ENCODE data around the gene IGFBP4. TPM values are rescaled to one million over a fixed set of nuclear protein-coding genes. Genes with fewer than 3 reads are reported as not detected.

Gene IGFBP4
- total RNA-seq, 2 experiments from 2014 or later: 10.7 to 11.6 TPM

DNA sequence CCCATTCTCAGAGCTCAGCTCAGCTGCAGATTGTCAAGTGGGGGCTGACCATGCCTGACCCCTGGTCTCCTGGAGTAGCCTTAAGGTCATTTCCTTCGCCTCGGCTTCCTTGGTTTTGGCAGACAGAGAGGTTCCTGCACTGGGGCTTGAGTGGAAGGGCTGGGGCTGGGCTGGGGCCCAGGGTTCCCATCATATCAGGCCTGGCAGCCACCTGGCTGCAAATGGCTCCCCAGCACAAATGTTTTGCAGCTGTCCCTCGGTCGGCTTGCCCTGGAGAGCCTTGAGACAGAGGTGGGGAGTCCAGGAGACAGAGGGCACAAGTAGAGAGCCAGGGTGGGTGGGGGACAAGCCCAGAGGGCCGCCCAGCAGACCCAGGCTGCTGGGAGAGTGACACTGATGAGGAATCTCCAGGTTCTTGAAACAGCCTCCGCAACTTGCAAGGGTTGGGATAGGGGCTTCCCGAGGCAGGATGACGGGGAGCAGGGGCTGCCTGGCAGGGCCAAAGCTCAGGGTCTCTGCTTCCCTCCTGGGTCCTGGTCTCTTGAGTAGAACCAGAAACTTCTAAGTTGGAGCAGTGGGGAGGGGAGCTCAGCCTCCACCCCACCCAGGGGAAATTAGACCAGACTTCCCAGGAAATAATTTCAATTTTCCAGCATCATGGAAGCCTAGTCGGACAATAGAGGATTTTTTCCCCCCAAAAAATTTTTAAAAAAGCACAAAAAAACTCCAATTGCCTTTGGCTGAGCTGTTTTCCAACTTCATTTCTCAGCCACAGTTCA lies 19.3 kb downstream of the IGFBP4 start:
- Mint-ChIP-seq H3K27ac (no peak overlapping the region), H3K4me3 (no peak overlapping the region), H3K27me3 (peaks cover 1% of the 10 kb centered on the region), H3K36me3 (ENCODE audit: low read depth) (no peaks in the 10 kb centered on the region), H3K4me1 (ENCODE audit: low read depth) (peaks cover 2% of the 10 kb centered on the region), H3K9me3 (no peaks in the 10 kb centered on the region)
- TF ChIP-seq, protein P1, sequence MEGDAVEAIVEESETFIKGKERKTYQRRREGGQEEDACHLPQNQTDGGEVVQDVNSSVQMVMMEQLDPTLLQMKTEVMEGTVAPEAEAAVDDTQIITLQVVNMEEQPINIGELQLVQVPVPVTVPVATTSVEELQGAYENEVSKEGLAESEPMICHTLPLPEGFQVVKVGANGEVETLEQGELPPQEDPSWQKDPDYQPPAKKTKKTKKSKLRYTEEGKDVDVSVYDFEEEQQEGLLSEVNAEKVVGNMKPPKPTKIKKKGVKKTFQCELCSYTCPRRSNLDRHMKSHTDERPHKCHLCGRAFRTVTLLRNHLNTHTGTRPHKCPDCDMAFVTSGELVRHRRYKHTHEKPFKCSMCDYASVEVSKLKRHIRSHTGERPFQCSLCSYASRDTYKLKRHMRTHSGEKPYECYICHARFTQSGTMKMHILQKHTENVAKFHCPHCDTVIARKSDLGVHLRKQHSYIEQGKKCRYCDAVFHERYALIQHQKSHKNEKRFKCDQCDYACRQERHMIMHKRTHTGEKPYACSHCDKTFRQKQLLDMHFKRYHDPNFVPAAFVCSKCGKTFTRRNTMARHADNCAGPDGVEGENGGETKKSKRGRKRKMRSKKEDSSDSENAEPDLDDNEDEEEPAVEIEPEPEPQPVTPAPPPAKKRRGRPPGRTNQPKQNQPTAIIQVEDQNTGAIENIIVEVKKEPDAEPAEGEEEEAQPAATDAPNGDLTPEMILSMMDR (IDR thresholded peaks at IDR 0.05): no peak
- no peak for DNase-seq
- ChIA-PET POLR2A (interaction anchor here (1.1 to 1.7 kb wide), 2 partner anchors 16 to 28 kb away, joined by 4 to 6 read pairs; no protein-coding TSS in a partner anchor), CTCF (interaction anchor here (1.1 kb wide), 1 partner anchor 71 kb away, joined by 3 read pairs; no protein-coding TSS in a partner anchor)
- no peak for ATAC-seq
- intact Hi-C loops (cut with micrococcal nuclease): no loop called here

DNA sequence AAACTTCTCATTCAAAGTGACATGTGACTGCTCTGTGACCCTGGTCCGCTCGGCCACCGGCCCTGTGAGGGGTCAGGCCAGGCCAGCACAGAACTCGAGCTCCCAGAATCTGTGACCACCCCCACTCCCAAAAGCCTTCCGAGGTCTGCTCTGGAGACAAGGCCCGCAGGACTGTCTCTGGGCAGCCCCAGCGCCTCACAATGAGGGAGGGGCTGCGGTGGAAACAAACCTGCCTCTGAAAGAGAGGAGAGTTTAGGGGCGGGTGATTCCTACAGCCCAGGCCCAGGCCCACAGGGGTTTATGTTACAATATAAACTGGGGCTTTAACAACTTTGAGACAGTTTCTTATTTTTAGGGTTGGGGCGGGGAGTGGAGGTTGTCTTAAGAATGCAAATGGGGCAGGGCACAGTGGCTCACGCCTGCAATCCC lies 19.9 kb downstream of the IGFBP4 start:
- no peak overlapping the region for H3K27ac Mint-ChIP-seq
- H3K27me3 Mint-ChIP-seq: peaks cover 1% of the 10 kb centered on the region
- H3K4me3 Mint-ChIP-seq: no peak overlapping the region
- H3K4me1 Mint-ChIP-seq (ENCODE audit: low read depth): peaks cover 2% of the 10 kb centered on the region
- H3K9me3 Mint-ChIP-seq: no peaks in the 10 kb centered on the region
- CTCF ChIA-PET: interaction anchor here (1.1 kb wide), 1 partner anchor 70 kb away, joined by 3 read pairs; no protein-coding TSS in a partner anchor
- TF ChIP-seq, protein P1 (IDR thresholded peaks at IDR 0.05): no peak
- ATAC-seq: no peak
- DNase-seq: no peak
- POLR2A ChIA-PET: interaction anchor here (1.1 kb wide), 1 partner anchor 16 kb away, joined by 4 read pairs; no protein-coding TSS in a partner anchor
- intact Hi-C loops (cut with micrococcal nuclease): no loop called here
- H3K36me3 Mint-ChIP-seq (ENCODE audit: low read depth): no peaks in the 10 kb centered on the region

- POLR2A ChIA-PET: interaction anchor here (0.7 to 1.6 kb wide), 3 partner anchors 12 to 192 kb away, joined by 3 to 8 read pairs (median 6); no protein-coding TSS in a partner anchor
- H3K36me3 Mint-ChIP-seq (ENCODE audit: low read depth): no peaks in the 10 kb centered on the region
- intact Hi-C loops (cut with micrococcal nuclease): no loop called here
These were observed 21.2 kb downstream of the IGFBP4 start for GRCh38 chr17:40464392-40464855.

GRCh38 chr17:40466298-40466971 lies 23.2 kb downstream of the IGFBP4 start:
- intact Hi-C loops (cut with micrococcal nuclease): no loop called here
- H3K4me3 Mint-ChIP-seq: no peak overlapping the region
- CTCF ChIA-PET: interaction anchor here (1.4 to 1.8 kb wide), 2 partner anchors 10 to 13 kb away, joined by 4 to 5 read pairs; no protein-coding TSS in a partner anchor
- POLR2A ChIA-PET: interaction anchor here (1.0 to 1.3 kb wide), 2 partner anchors 11 to 14 kb away, joined by 3 read pairs; no protein-coding TSS in a partner anchor
- TF ChIP-seq, protein P1 (IDR thresholded peaks at IDR 0.05): no peak
- H3K27ac Mint-ChIP-seq: no peak overlapping the region
- no peaks in the 10 kb centered on the region for H3K36me3 Mint-ChIP-seq (ENCODE audit: low read depth)
- DNase-seq (no peak), ATAC-seq (no peak)
- peaks cover 2% of the 10 kb centered on the region for H3K4me1 Mint-ChIP-seq (ENCODE audit: low read depth)
- peaks cover 1% of the 10 kb centered on the region for H3K27me3 Mint-ChIP-seq
- no peaks in the 10 kb centered on the region for H3K9me3 Mint-ChIP-seq

More at GRCh38 chr17:40464392-40464855, 21.2 kb downstream of the IGFBP4 start:
- CTCF ChIA-PET: interaction anchor here (1.0 to 1.8 kb wide), 3 partner anchors 11 to 67 kb away, joined by 3 to 5 read pairs (median 5); no protein-coding TSS in a partner anchor
- ATAC-seq (no peak), DNase-seq (no peak)
- H3K27me3 Mint-ChIP-seq: peaks cover 1% of the 10 kb centered on the region
- no peak overlapping the region for H3K4me3 Mint-ChIP-seq
- peaks cover 2% of the 10 kb centered on the region for H3K4me1 Mint-ChIP-seq (ENCODE audit: low read depth)
- TF ChIP-seq, protein P1 (IDR thresholded peaks at IDR 0.05): no peak
- H3K9me3 Mint-ChIP-seq: no peaks in the 10 kb centered on the region
- H3K27ac Mint-ChIP-seq: no peak overlapping the region

Data from activated CD8-positive, alpha-beta T cell treated with anti-CD3 and anti-CD28 coated beads for 36 hours (primary cell).